IMR-90 (cell line): ENCODE results near the gene RECQL5. TPM values are rescaled to one million over a fixed set of nuclear protein-coding genes. Genes with fewer than 3 reads are reported as not detected.
A peak's percentile ranks its signal among the peaks of the same experiment; 100 is the strongest.

Experiments
- ATAC-seq: fragments of 200-7000 bp; cut with Tn5 transposase; 2 replicates; pipeline ENCODE4 v1.9.1; 2020; ENCODE audit warnings: low read depth, mild to moderate bottlenecking, moderate library complexity
- BruUV-seq: library from RNA; stranded (reverse); fragments of 400-500 nt; replicated peaks from 2 replicates; lab custom pipeline; 2021; lab: Mats Ljungman, UMichigan
- CTCF ChIA-PET: fragments of 300-600 bp; formaldehyde crosslinking; extraction: SDS; loops from one replicate; lab custom pipeline; 2021; ENCODE audit warnings: antibody characterized with exemption; lab: Yijun Ruan, JAX
- POLR2A ChIA-PET: fragments of 300-600 bp; sonication (Branson Sonifier 250); formaldehyde crosslinking; loops from one replicate; lab custom pipeline; 2022; ENCODE audit warnings: antibody characterized with exemption; ENCODE audit not compliant: unreplicated experiment; lab: Charles Lee
- DNase-seq: peaks from one replicate; pipeline ENCODE4 v3.0.0; 2013
- H2AFZ ChIP-seq: replicated peaks from 2 replicates; pipeline ENCODE3; 2013; ENCODE audit warnings: low read length, mild to moderate bottlenecking; ENCODE audit not compliant: poor library complexity
- H2AK5ac ChIP-seq: 2 replicates; pipeline ENCODE4 v1.6.1; 2013; ENCODE audit warnings: low read depth, low read length, inconsistent platforms
- H2AK9ac ChIP-seq: replicated peaks from 2 replicates; pipeline ENCODE3; 2013; ENCODE audit warnings: mild to moderate bottlenecking, low read depth, low read length, moderate library complexity; ENCODE audit not compliant: poor library complexity
- H2BK120ac ChIP-seq: 2 replicates; pipeline ENCODE4 v1.6.1; 2013; ENCODE audit warnings: low read depth, low read length, inconsistent platforms
- H2BK15ac ChIP-seq: 3 replicates; pipeline ENCODE4 v1.6.1; 2013; ENCODE audit warnings: low read depth, low read length, inconsistent platforms
- H2BK20ac ChIP-seq: 2 replicates; pipeline ENCODE4 v1.6.1; 2013; ENCODE audit warnings: low read depth, mild to moderate bottlenecking, inconsistent platforms, low read length, moderate library complexity
- H2BK5ac ChIP-seq: 2 replicates; pipeline ENCODE4 v1.6.1; 2013; ENCODE audit warnings: mild to moderate bottlenecking, low read depth, low read length, inconsistent platforms; ENCODE audit not compliant: poor library complexity, severe bottlenecking
- H3K14ac ChIP-seq: replicated peaks from 2 replicates; pipeline ENCODE4 v1.6.1; 2013; ENCODE audit warnings: low read depth, low read length, inconsistent platforms
- H3K18ac ChIP-seq: 2 replicates; pipeline ENCODE4 v1.6.1; 2013; ENCODE audit warnings: low read depth, low read length, control low read depth
- H3K23ac ChIP-seq: 2 replicates; pipeline ENCODE4 v1.6.1; 2013; ENCODE audit warnings: low read depth, low read length, inconsistent platforms
- H3K27ac ChIP-seq: 2 replicates; pipeline ENCODE4 v1.5.1; 2013; ENCODE audit warnings: mild to moderate bottlenecking, control low read depth, low read length; ENCODE audit not compliant: insufficient read depth
- H3K27me3 ChIP-seq: 2 replicates; pipeline ENCODE4 v1.6.1; 2013; ENCODE audit warnings: low read length; ENCODE audit not compliant: control insufficient read depth, insufficient read depth
- H3K36me3 ChIP-seq: 2 replicates; pipeline ENCODE4 v1.6.1; 2013; ENCODE audit warnings: low read length, mixed read lengths; ENCODE audit not compliant: control insufficient read depth, insufficient read depth
- H3K4ac ChIP-seq: 2 replicates; pipeline ENCODE4 v1.6.1; 2013; ENCODE audit warnings: low read depth, low read length, inconsistent platforms
- H3K4me1 ChIP-seq: 2 replicates; pipeline ENCODE4 v1.6.1; 2013; ENCODE audit warnings: low read length, mixed read lengths; ENCODE audit not compliant: control insufficient read depth, insufficient read depth
- H3K4me2 ChIP-seq: 2 replicates; pipeline ENCODE4 v1.6.1; 2013; ENCODE audit warnings: low read depth, mild to moderate bottlenecking, control low read depth, low read length, moderate library complexity
- H3K4me3 ChIP-seq: 2 replicates; pipeline ENCODE4 v1.5.1; 2013; ENCODE audit warnings: low read depth, mild to moderate bottlenecking, control low read depth, low read length, moderate library complexity; ENCODE audit not compliant: insufficient read depth
- H3K56ac ChIP-seq: 2 replicates; pipeline ENCODE4 v1.6.1; 2013; ENCODE audit warnings: low read length, inconsistent platforms; ENCODE audit not compliant: insufficient read depth; ENCODE audit errors: extremely low read depth
- H3K79me1 ChIP-seq, 2 experiments: 2 replicates each; pipeline ENCODE4 v1.6.1; 2013; ENCODE audit warnings: low read length in 2 of 2, inconsistent platforms in 1 of 2, low read depth in 1 of 2
- H3K9ac ChIP-seq: 2 replicates; pipeline ENCODE4 v1.6.1; 2013; ENCODE audit warnings: low read depth, low read length, control low read depth
- H3K9me1 ChIP-seq: 2 replicates; pipeline ENCODE4 v1.6.1; 2013; ENCODE audit warnings: low read length, inconsistent platforms; ENCODE audit not compliant: insufficient read depth
- H3K9me3 ChIP-seq: 2 replicates; pipeline ENCODE4 v1.6.1; 2013; ENCODE audit warnings: low read length; ENCODE audit not compliant: control insufficient read depth, insufficient read depth
- H4K20me1 ChIP-seq: 2 replicates; pipeline ENCODE4 v1.6.1; 2013; ENCODE audit warnings: low read length, inconsistent platforms; ENCODE audit not compliant: insufficient read depth
- H4K5ac ChIP-seq: 2 replicates; pipeline ENCODE4 v1.6.1; 2013; ENCODE audit warnings: mild to moderate bottlenecking, low read depth, low read length, control low read depth
- H4K8ac ChIP-seq, 2 experiments: 2 replicates each; pipeline ENCODE4 v1.6.1; 2013; ENCODE audit warnings: low read depth in 2 of 2, low read length in 2 of 2, control low read depth in 1 of 2, inconsistent platforms in 1 of 2
- H4K91ac ChIP-seq: 2 replicates; pipeline ENCODE4 v1.6.1; 2013; ENCODE audit warnings: low read depth, low read length, inconsistent platforms; ENCODE audit not compliant: insufficient read depth
- BHLHE40 ChIP-seq: fragments of 150-350 bp; IDR thresholded peaks from 2 replicates; pipeline ENCODE4 v1.6.1; 2016; ENCODE audit warnings: mild to moderate bottlenecking, low read depth, low read length
- CEBPB ChIP-seq: IDR thresholded peaks from 2 replicates; pipeline ENCODE4 v1.6.1; 2012; ENCODE audit warnings: low read depth, low read length, improper control_type of control experiment
- CTCF ChIP-seq: conservative IDR thresholded peaks from 2 replicates; pipeline ENCODE4 v1.5.1; 2012; ENCODE audit warnings: mild to moderate bottlenecking, low read depth, low read length, improper control_type of control experiment
- ELK1 ChIP-seq: fragments of 150-350 bp; IDR thresholded peaks from 2 replicates; pipeline ENCODE4 v1.6.1; 2016; ENCODE audit warnings: low read depth, mild to moderate bottlenecking, low read length, moderate library complexity, borderline replicate concordance
- FOS ChIP-seq: fragments of 150-350 bp; IDR thresholded peaks from 2 replicates; pipeline ENCODE4 v1.6.1; 2016; ENCODE audit warnings: low read depth, low read length
- MAFK ChIP-seq: IDR thresholded peaks from 2 replicates; pipeline ENCODE4 v1.6.1; 2012; ENCODE audit warnings: low read depth, low read length, improper control_type of control experiment
- MAZ ChIP-seq: IDR thresholded peaks from 2 replicates; pipeline ENCODE4 v1.6.1; 2012; ENCODE audit warnings: low read depth, mild to moderate bottlenecking, low read length, improper control_type of control experiment, moderate library complexity, borderline replicate concordance
- MXI1 ChIP-seq: IDR thresholded peaks from 2 replicates; pipeline ENCODE4 v1.6.1; 2012; ENCODE audit warnings: low read depth, mild to moderate bottlenecking, low read length, moderate library complexity, borderline replicate concordance
- NFE2L2 ChIP-seq: fragments of 150-350 bp; IDR thresholded peaks from 2 replicates; pipeline ENCODE4 v1.6.1; 2016; ENCODE audit warnings: low read depth, mild to moderate bottlenecking, low read length
- POLR2A ChIP-seq: IDR thresholded peaks from 2 replicates; pipeline ENCODE4 v1.6.1; 2012; ENCODE audit warnings: mild to moderate bottlenecking, low read depth, low read length
- RAD21 ChIP-seq: IDR thresholded peaks from 2 replicates; pipeline ENCODE4 v1.6.1; 2012; ENCODE audit warnings: low read length, improper control_type of control experiment
- RCOR1 ChIP-seq: IDR thresholded peaks from 2 replicates; pipeline ENCODE4 v1.6.1; 2012; ENCODE audit warnings: mild to moderate bottlenecking, low read length, improper control_type of control experiment; ENCODE audit not compliant: insufficient replicate concordance
- RFX5 ChIP-seq: IDR thresholded peaks from 2 replicates; pipeline ENCODE4 v1.8.0; 2012; ENCODE audit warnings: low read depth, mild to moderate bottlenecking, low read length, moderate library complexity
- SMC3 ChIP-seq: fragments of 150-350 bp; IDR thresholded peaks from 2 replicates; pipeline ENCODE4 v1.6.1; 2016; ENCODE audit warnings: low read depth, mild to moderate bottlenecking, antibody characterized with exemption, low read length, moderate library complexity
- USF2 ChIP-seq: fragments of 150-350 bp; IDR thresholded peaks from 2 replicates; pipeline ENCODE4 v1.6.1; 2017; ENCODE audit warnings: mild to moderate bottlenecking, antibody characterized with exemption, low read length, low read depth
- WGBS, 2 experiments: methylation state at CpG; one replicate each; pipeline versions ENCODE4 v1.1.5 to v1.1.7; 2013; ENCODE audit warnings: missing lambda C conversion rate in 2 of 2; ENCODE audit not compliant: insufficient read length in 1 of 2; ENCODE audit errors: extremely low coverage in 2 of 2; 5-methylcytosine and 5-hydroxymethylcytosine counted together
- dilution Hi-C: fragments of 300-500 bp; cut with HindIII; formaldehyde crosslinking; loops from one replicate; pipeline ENCODE4 v1.14.3; 2018; ENCODE audit warnings: low sequenced_read_pairs; ENCODE audit not compliant: unreplicated experiment
- in situ Hi-C: fragments of 300-500 bp; cut with MboI; formaldehyde crosslinking; loops from 3 replicates; pipeline ENCODE4 v1.14.3; 2019; ENCODE audit warnings: low sequenced_read_pairs, inconsistent platforms, mixed read lengths
- intact Hi-C: fragments of 100-400 bp; cut with micrococcal nuclease; formaldehyde crosslinking; loops from 2 replicates; pipeline ENCODE4 v1.10.0; 2022
- polyA plus RNA-seq, 3 experiments: library from polyadenylated mRNA; depleted of rRNA; stranded (reverse); fragments of >200 nt; gene quantifications; 2 replicates each; pipeline ENCODE4 v1.2.3, GENCODE V29; 2012; ENCODE audit warnings: low replicate concordance in 1 of 3
- total RNA-seq: library from RNA; depleted of rRNA; stranded (reverse); fragments of >200 nt; gene quantifications from 2 replicates; pipeline ENCODE4 v1.2.3, GENCODE V29; 2012

Gene RECQL5
- total and polyA plus RNA-seq, 2 of the 4 experiments (the other 2 are of a cell fraction) = 7.3 to 23.7 TPM

GRCh38 chr17:75661531-75661930 lies 5.4 kb downstream of the RECQL5 start:
- H3K79me1 ChIP-seq = peaks cover 11 to 20% of the 10 kb centered on the region in 2 experiments
- no peak overlapping the region for H2AFZ ChIP-seq
- H2BK120ac ChIP-seq = no peak overlapping the region
- no peak overlapping the region for H3K4me2 ChIP-seq
- no peak overlapping the region for H4K91ac ChIP-seq
- H3K4me3 ChIP-seq = no peak overlapping the region
- no peaks in the 10 kb centered on the region for H4K20me1 ChIP-seq
- no peak overlapping the region for H2BK20ac ChIP-seq
- H3K23ac ChIP-seq = no peak overlapping the region
- H3K9me1 ChIP-seq = 0 out of 2 replicates have a peak, but pooled peaks cover 3% of the 10 kb centered on the region
- H3K27me3 ChIP-seq = no peaks in the 10 kb centered on the region
- no peak overlapping the region for H2AK5ac ChIP-seq
- no peak for DNase-seq
- no peak overlapping the region for H2BK5ac ChIP-seq
- no peak overlapping the region for H3K9ac ChIP-seq
- dilution Hi-C loops = no loop called here
- H4K5ac ChIP-seq = no peak overlapping the region
- POLR2A ChIA-PET = no interaction called here
- no peak overlapping the region for H3K18ac ChIP-seq
- peak overlapping the region; percentile 65 for H2AK9ac ChIP-seq
- CTCF ChIA-PET = no interaction called here
- H3K4me1 ChIP-seq = peaks cover 5% of the 10 kb centered on the region
- no peak overlapping the region for H2BK15ac ChIP-seq
- H3K14ac ChIP-seq = no peak overlapping the region
- in situ Hi-C loops = no loop called here
- peaks cover 32% of the 10 kb centered on the region for H3K36me3 ChIP-seq
- H3K56ac ChIP-seq = no peak overlapping the region
- no peak overlapping the region for H3K27ac ChIP-seq
- no peak overlapping the region for H3K4ac ChIP-seq
- ATAC-seq = no peak
- no TSS peak for BruUV-seq
- H4K8ac ChIP-seq = no peak overlapping the region
- intact Hi-C loops = no loop called here
- WGBS, 2 experiments = 100% methylated on average over 2 of the region's 4 CpGs; no CpG with 5 or more reads in 1 of the 2 experiments
- H3K9me3 ChIP-seq = no peaks in the 10 kb centered on the region
- TF ChIP-seq CTCF = no peak
- no peak for TF ChIP-seq FOS
- TF ChIP-seq BHLHE40 = no peak
- TF ChIP-seq RAD21 = no peak
- no peak for TF ChIP-seq CEBPB
- TF ChIP-seq RFX5 = no peak
- no peak for TF ChIP-seq MXI1
- no peak for TF ChIP-seq POLR2A
- no peak for TF ChIP-seq MAFK
- TF ChIP-seq RCOR1 = no peak
- TF ChIP-seq ELK1 = no peak
- no peak for TF ChIP-seq NFE2L2
- no peak for TF ChIP-seq MAZ
- no peak for TF ChIP-seq SMC3
- TF ChIP-seq USF2 = no peak
